ENCODE measurements around the gene KCNF1. TPM values are rescaled to one million over a fixed set of nuclear protein-coding genes. Genes with fewer than 3 reads are reported as not detected.

KCNF1 gene
- total and polyA plus RNA-seq, 10 of the 15 experiments (the other 5 are each of a cell fraction or from before 2014, with no cell fraction given), result not detected

DNA sequence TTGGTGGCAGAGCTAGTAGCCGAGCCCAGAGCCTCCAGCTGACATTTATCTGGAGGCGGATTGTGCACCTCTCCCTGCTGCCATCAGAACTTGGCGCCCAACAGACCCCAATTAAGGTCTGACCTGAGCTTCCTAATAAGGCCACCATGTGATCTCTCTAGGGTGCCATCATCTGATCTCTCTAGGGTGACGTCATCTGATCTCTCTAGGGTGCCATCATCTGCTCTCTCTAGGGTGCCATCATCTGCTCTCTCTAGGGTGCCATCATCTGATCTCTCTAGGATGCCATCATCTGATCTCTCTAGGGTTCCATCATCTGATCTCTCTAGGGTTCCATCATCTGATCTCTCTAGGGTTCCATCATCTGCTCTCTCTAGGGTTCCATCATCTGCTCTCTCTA, 6.2 kb downstream of the KCNF1 start:
- Histone ChIP-seq H3K36me3 (ENCODE audit: control insufficient read depth in 2 of 2, insufficient read depth in 2 of 2, low read length in 1 of 2) (no peaks in the 10 kb centered on the region), H3K27me3 (replicated peaks in 1 of 2; ENCODE audit: control insufficient read depth in 2 of 2, insufficient read depth in 2 of 2, low read length in 1 of 2) (peaks cover 0 to 3% of the 10 kb centered on the region in 2 experiments; a peak in 2 of 4 replicates), H4K20me1 (ENCODE audit: control insufficient read depth, insufficient read depth) (no peaks in the 10 kb centered on the region), H3K79me2 (ENCODE audit: control insufficient read depth, insufficient read depth, low read length) (no peaks in the 10 kb centered on the region), H3K9ac (ENCODE audit: control insufficient read depth, insufficient read depth, low read length) (no peak overlapping the region), H3K27ac (ENCODE audit: control insufficient read depth, insufficient read depth) (no peak overlapping the region), H2AFZ (ENCODE audit: control insufficient read depth, low read depth, low read length) (no peak overlapping the region), H3K4me2 (ENCODE audit: control insufficient read depth, insufficient read depth) (no peak overlapping the region), H3K9me3 (replicated peaks; ENCODE audit: control insufficient read depth, insufficient read depth, low read length) (no peaks in the 10 kb centered on the region), H3K4me3 (no peak overlapping the region), H3K4me1 (ENCODE audit: control insufficient read depth, insufficient read depth, low read length) (no peaks in the 10 kb centered on the region)
- POLR2A ChIA-PET, result no interaction called here
- RAD21 ChIA-PET (ENCODE audit: unreplicated experiment), result interaction anchor here (0.6 to 1.1 kb wide), 2 partner anchors 11 to 18 kb away, joined by 3 read pairs; no protein-coding TSS in a partner anchor
- WGBS (ENCODE audit: insufficient coverage, insufficient replicate concordance, low lambda C conversion rate, missing lambda C conversion rate), result 22% methylated on average over 4 of the region's 4 CpGs
- in situ Hi-C loops (cut with MboI), result no loop called here
- ATAC-seq (no peak), DNase-seq (ENCODE audit: low read depth, low spot score) (no peak), FAIRE-seq (peak; percentile 38)
- no TSS peak for BruUV-seq (replicated peaks)
- TF ChIP-seq HCFC1 (IDR thresholded peaks at IDR 0.05; ENCODE audit: low read length), result no peak
- no peak for TF ChIP-seq CBFB (IDR thresholded peaks at IDR 0.05; ENCODE audit: low read depth)
- peak; percentile 40; the same call in 1 of the 2 replicates for TF ChIP-seq ATF7 (IDR thresholded peaks at IDR 0.05; ENCODE audit: low read depth)
- TF ChIP-seq, protein P1, sequence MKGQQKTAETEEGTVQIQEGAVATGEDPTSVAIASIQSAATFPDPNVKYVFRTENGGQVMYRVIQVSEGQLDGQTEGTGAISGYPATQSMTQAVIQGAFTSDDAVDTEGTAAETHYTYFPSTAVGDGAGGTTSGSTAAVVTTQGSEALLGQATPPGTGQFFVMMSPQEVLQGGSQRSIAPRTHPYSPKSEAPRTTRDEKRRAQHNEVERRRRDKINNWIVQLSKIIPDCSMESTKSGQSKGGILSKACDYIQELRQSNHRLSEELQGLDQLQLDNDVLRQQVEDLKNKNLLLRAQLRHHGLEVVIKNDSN (IDR thresholded peaks at IDR 0.05; ENCODE audit: borderline replicate concordance, extremely low read length, insufficient read depth, low read depth, low read length), result no peak
- no peak for TF ChIP-seq TCF3 (IDR thresholded peaks at IDR 0.05; ENCODE audit: borderline replicate concordance, insufficient read depth, low read depth, low read length)
- SMC1A ChIA-PET (ENCODE audit: uncharacterized antibody, unreplicated experiment), result no interaction called here
- CTCF ChIA-PET, result interaction anchor here (1.2 kb wide), 1 partner anchor 85 kb away, joined by 5 read pairs; no protein-coding TSS in a partner anchor
- intact Hi-C loops (cut with micrococcal nuclease; ENCODE audit: unreplicated experiment), result no loop called here

DNA sequence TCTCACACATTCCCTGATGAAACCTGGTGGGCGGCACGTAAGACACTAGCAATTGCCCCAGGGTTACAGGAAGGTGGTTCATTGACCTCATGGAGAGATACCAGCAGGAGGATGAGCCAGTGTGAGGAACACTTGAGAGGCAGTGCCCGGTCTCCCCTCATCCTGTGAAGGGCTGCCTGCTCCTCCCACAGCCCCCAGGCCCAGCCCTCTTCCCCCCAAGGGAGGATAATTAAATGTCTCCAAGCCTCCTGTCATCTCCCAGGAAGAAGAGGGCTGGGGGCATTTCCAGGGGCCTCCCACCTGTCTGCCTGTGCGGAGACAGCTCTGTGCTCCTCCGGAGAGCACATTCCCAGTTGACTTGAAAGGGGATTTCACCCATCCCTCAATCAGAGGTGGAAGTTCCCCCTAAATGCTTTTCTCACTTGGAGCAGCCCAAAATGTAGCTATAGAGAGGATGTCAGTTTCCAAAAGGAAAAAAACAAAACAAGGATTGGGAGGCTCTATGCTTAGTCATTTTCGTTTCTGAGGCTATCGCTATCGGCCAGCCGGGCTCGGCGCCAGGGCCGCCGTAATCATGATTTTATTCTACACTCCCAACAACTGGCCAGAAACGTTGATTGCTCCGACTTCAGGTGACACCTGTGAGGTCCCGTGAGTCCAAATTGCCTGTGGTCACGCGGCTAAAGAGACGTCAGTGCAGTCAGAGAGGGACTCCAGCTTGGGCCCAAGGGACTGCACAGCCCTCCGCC, 7.1 kb downstream of the KCNF1 start:
- no peak overlapping the region for H3K4me3 ChIP-seq
- intact Hi-C loops (cut with micrococcal nuclease; ENCODE audit: unreplicated experiment) (no loop called here), in situ Hi-C loops (cut with MboI) (no loop called here)
- ChIA-PET CTCF (interaction anchor here (0.6 kb wide), 1 partner anchor 11 kb away, joined by 3 read pairs; no protein-coding TSS in a partner anchor), RAD21 (ENCODE audit: unreplicated experiment) (no interaction called here), POLR2A (no interaction called here), SMC1A (ENCODE audit: uncharacterized antibody, unreplicated experiment) (no interaction called here)
- ATAC-seq, result no peak
- H3K9me3 ChIP-seq (replicated peaks; ENCODE audit: control insufficient read depth, insufficient read depth, low read length), result no peaks in the 10 kb centered on the region
- no peaks in the 10 kb centered on the region for H3K36me3 ChIP-seq (ENCODE audit: control insufficient read depth in 2 of 2, insufficient read depth in 2 of 2, low read length in 1 of 2)
- H3K4me2 ChIP-seq (ENCODE audit: control insufficient read depth, insufficient read depth), result no peak overlapping the region
- no peaks in the 10 kb centered on the region for H3K79me2 ChIP-seq (ENCODE audit: control insufficient read depth, insufficient read depth, low read length)
- no peaks in the 10 kb centered on the region for H3K4me1 ChIP-seq (ENCODE audit: control insufficient read depth, insufficient read depth, low read length)
- no peak for DNase-seq (ENCODE audit: low read depth, low spot score)
- peaks cover 0 to 3% of the 10 kb centered on the region in 2 experiments; a peak in 2 of 4 replicates for H3K27me3 ChIP-seq (replicated peaks in 1 of 2; ENCODE audit: control insufficient read depth in 2 of 2, insufficient read depth in 2 of 2, low read length in 1 of 2)
- no peak overlapping the region for H3K9ac ChIP-seq (ENCODE audit: control insufficient read depth, insufficient read depth, low read length)
- no peaks in the 10 kb centered on the region for H4K20me1 ChIP-seq (ENCODE audit: control insufficient read depth, insufficient read depth)
- H2AFZ ChIP-seq (ENCODE audit: control insufficient read depth, low read depth, low read length), result no peak overlapping the region
- 50% methylated on average over 19 of the region's 20 CpGs for WGBS (ENCODE audit: insufficient coverage, insufficient replicate concordance, low lambda C conversion rate, missing lambda C conversion rate)
- no TSS peak for BruUV-seq (replicated peaks)
- FAIRE-seq, result no peak
- no peak overlapping the region for H3K27ac ChIP-seq (ENCODE audit: control insufficient read depth, insufficient read depth)
- TF ChIP-seq FOXM1 (IDR thresholded peaks at IDR 0.05; ENCODE audit: low read depth, low read length) (no peak), SP1 (IDR thresholded peaks at IDR 0.05; ENCODE audit: low read depth, low read length) (no peak), MYB (IDR thresholded peaks at IDR 0.05; ENCODE audit: borderline replicate concordance, low read depth, low read length) (no peak), NRF1 (conservative IDR thresholded peaks at IDR 0.05; ENCODE audit: low read depth, low read length) (no peak), RUNX3 (IDR thresholded peaks at IDR 0.05; ENCODE audit: low read length) (no peak), STAT3 (IDR thresholded peaks at IDR 0.05; ENCODE audit: low read depth, low read length) (no peak)
- TF ChIP-seq, protein P2, sequence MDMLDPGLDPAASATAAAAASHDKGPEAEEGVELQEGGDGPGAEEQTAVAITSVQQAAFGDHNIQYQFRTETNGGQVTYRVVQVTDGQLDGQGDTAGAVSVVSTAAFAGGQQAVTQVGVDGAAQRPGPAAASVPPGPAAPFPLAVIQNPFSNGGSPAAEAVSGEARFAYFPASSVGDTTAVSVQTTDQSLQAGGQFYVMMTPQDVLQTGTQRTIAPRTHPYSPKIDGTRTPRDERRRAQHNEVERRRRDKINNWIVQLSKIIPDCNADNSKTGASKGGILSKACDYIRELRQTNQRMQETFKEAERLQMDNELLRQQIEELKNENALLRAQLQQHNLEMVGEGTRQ (IDR thresholded peaks at IDR 0.05; ENCODE audit: borderline replicate concordance, low read depth, low read length), result no peak
